Daoy (cell line): ENCODE measurements around the gene USF3. TPM values are rescaled to one million over a fixed set of nuclear protein-coding genes. Genes with fewer than 3 reads are reported as not detected.

ENCODE experiments used
- DNase-seq: peaks from one replicate; pipeline ENCODE4 v3.0.0-alpha.2; 2015; ENCODE audit warnings: low read depth
- total RNA-seq: library from RNA; depleted of rRNA; stranded (reverse); fragments of >200 nt; shearing (Covaris generic); gene quantifications from 2 replicates; pipeline ENCODE4 v1.2.3, GENCODE V29; 2014; rRNA removed

USF3 gene, protein sequence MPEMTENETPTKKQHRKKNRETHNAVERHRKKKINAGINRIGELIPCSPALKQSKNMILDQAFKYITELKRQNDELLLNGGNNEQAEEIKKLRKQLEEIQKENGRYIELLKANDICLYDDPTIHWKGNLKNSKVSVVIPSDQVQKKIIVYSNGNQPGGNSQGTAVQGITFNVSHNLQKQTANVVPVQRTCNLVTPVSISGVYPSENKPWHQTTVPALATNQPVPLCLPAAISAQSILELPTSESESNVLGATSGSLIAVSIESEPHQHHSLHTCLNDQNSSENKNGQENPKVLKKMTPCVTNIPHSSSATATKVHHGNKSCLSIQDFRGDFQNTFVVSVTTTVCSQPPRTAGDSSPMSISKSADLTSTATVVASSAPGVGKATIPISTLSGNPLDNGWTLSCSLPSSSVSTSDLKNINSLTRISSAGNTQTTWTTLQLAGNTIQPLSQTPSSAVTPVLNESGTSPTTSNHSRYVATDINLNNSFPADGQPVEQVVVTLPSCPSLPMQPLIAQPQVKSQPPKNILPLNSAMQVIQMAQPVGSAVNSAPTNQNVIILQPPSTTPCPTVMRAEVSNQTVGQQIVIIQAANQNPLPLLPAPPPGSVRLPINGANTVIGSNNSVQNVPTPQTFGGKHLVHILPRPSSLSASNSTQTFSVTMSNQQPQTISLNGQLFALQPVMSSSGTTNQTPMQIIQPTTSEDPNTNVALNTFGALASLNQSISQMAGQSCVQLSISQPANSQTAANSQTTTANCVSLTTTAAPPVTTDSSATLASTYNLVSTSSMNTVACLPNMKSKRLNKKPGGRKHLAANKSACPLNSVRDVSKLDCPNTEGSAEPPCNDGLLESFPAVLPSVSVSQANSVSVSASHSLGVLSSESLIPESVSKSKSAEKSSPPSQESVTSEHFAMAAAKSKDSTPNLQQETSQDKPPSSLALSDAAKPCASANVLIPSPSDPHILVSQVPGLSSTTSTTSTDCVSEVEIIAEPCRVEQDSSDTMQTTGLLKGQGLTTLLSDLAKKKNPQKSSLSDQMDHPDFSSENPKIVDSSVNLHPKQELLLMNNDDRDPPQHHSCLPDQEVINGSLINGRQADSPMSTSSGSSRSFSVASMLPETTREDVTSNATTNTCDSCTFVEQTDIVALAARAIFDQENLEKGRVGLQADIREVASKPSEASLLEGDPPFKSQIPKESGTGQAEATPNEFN (N-terminal part only)
- total RNA-seq, result 6.3 and 7.7 TPM in 2 replicates

DNA sequence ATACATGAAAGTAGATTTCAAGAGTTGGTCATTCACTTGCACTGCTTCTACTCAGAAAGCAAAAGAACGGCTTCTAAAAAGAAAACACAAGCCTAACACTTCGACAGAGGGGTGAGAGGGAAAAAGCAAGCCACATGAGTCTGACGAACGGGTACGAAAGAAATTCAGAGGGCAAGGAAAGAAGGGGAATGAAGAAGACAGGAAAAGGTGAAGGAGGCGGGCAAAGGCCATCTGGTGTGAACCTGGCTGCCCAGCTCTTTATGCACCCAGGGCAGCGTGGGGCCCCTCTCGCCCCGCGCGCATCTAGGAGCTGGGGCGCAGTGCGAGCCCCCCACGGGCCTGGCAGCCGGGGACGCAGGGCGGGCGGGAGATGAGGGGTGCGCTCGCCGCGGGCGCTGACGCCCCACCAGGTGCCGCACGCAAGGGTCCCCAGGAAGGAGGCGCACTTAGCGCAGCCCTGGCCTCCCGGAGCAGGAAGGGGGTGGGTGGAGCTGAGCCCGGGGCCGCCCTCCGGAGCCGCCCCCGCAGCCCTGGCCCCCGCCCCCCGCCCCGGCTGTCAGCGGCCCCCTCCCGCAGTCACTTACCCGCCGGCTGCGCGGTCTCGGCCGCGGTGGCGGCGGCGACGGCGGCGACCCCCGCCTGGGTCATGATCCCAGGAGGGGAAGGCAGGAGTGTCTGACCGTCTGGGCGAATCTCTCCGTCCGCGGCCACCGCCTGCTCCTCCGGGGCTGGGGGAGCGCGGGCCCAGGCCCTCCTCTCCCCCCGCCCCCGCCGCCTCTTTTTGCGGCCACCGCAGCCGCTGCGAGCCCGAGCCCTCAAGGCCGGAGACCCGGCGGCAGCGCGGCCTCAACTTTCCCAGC, at the start of gene USF3:
Gene USF3 (minus strand): TSS at position 857 of the 860 bp plus-strand sequence. CDS start 21,764 bp downstream, outside the sequence.
- peak; percentile 85 for DNase-seq

DNA sequence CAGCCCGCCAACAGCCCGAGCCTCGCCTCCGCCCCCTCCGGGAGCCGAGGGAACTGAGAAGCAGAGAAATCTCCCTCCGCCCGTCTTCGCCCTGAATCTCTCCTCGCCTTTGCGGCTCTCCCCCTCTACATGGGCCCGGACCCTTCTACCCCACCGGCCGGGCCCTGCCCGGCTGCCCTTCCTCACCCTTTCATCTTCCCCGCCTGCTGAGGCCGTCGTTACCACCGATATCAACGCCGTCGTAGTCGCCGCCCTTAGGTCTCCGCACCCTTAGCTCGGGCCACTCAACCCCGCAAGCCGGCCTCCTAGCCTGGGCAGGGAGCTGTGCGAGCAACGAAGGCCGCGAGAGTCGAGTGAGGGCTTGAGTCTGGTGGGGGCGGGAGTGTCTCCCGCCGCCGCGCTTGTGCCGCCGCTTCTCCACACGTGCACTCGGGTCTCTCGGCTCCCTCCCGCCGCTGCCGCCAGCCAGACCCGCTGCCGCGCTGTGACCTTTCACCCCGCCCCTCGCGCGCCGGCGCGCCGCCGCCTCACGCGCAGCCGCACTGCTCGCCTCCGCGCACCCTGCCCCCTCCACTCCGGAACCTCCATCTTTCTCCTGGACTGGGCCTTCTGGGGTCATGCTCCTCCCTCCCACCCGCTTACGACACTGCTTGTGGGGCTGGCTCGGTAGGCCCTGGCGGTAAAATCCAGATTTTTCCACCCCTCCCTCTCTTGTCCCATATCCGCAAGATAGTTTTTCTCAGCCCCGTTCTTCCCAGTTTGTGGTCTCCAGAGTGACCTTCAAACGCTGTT, 49.5 kb upstream of the USF3 start, which contains the start of gene NAA50:
Gene NAA50 (minus strand): TSS at position 494 of the 792 bp plus-strand sequence. CDS start 300 bp downstream, at position 194.
- peak; percentile 96 for DNase-seq

DNA sequence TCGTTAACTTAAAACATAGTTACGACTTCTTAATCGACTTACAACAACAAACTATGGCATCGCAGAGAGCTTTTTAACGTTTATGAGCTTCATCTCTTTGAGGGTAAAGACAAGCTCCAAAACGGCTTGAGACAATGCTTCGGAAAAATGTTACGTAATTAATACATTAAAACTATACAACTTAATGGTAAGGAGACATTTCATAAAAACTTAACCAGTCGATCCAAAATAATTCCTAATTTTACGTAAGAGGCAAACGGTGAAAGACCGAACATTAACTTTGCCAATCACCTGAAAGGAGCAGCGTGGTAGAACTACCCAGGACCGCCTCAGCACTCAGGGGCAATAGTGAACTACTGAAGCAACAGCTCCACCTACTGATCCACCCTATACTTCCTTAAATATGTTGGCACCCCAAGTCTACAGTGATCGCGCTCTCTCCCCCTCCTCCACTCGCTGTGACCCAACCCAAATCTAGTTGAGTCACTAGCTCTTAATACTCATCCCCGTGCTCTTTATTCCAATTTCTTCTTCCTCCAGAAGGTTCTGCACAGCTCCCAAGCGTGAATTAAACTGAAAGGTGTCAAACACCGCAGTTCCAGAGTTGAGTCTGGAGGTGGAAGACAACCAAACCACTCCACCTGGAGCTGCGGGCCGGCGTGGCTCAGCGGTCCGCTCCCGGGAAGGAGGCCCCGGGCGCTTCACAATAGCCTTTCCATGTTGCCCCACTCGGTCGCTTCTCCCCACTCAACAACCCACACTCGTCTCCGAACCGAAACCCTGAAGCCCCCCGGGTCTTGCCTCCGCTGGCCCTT, 48.7 kb upstream of the USF3 start:
- DNase-seq, result peak; percentile 88

DNA sequence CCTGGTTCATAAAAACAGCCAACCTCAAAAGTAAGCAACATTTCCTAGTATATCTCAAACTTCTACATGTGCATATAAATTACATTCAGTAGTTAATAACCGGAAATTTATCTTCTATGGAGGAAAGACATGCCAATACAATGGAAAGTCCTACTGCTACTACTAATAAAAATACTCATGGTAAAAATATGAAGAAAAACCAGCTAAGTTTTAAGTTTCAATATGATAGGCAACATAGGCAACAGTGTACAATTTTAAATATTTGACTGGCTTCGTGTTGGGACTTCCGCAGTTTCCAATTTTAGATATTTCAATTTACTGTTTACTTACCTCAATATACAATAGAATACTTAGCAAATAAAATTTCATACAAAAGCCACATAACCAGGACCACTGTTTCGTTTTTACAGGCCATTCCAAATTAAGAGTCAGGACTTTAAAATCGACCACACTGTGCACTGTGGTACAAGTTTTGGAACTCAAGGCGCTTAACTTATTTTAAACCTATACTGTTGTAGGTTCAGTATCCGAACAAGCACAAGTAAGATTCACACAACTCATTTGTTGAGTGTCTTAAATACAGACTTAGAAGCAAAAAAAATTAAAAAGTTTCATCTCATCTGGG, 46.7 kb upstream of the USF3 start:
- no peak for DNase-seq

DNA sequence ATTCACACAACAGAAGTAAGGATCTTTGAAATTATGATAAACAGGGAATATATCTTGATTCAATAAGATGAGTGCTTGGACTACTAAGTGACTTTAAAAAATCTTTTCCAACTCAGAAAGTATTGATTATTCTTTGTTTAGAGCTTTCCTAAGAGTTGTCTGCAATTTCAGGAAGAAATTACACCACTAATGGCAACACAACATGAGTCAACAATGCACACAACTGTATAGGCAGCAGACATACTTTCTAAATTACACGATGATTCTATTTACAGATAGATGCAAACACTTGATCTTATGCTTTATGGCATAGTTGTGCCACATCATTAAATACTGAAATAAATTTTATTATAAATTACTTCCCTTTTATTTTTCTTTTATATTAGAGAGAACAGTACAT, 45.2 kb upstream of the USF3 start:
- no peak for DNase-seq

DNA sequence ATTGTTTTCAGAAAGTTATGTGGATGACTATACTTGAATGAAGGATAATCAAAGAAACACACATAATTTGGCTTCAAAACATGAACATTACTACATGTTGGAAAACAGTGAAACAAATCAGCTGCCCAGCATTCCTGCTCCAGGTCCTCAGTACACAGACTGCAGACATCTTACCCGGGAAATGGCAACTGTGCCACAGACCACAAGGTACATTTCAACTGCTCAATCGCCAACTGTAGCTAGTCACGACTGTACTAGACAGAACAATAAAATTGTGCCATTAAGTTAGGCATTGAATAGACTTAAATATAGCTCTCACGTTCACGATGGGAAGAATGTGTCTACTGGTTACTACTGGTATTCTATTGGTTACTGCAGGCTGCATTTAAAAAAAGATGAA, 44.6 kb upstream of the USF3 start:
- DNase-seq, result no peak

DNA sequence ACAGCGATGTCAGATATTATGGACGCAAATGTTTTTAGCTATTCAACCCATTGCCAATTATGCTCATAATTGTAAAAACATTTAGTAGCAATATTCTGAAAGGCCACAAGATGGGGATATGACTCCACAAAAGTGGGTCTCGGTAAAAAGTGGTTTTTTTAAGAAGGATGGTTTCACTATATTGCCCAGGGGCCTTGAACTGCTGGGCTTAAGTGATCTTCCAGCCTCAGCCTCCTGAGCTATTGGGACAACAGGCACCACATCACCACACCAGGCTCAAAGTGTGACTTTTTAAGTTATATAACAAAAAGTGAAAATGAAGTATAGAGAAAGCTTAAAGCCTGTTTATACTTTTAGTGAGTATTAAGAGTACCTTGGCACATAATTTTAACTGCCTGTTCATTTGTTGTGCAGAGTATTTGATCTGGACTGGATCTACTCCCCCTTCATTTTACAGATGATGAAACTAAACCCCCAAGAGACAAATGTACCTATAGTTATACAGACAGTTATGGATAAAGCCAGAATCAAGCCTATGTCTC, 40.2 kb upstream of the USF3 start:
- peak; percentile 37 for DNase-seq

DNA sequence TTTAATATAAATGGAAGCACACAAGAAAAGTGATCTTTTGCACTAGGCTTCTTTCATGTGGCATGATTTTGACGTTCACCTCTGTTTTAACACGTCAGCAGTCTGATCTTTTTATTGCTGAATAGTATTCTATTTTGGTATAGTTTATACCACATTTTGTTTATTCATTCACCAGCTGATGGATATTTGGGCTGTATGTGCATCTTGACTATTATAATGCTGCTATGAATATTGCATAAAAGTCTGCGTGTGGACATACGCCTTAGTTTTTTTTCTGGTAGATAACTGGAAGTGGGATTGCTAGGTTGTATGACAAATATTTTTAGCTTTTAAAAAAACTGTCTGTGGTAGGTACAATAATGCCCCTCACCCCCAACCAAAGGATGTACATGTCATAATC, 35.3 kb upstream of the USF3 start:
- no peak for DNase-seq

DNA sequence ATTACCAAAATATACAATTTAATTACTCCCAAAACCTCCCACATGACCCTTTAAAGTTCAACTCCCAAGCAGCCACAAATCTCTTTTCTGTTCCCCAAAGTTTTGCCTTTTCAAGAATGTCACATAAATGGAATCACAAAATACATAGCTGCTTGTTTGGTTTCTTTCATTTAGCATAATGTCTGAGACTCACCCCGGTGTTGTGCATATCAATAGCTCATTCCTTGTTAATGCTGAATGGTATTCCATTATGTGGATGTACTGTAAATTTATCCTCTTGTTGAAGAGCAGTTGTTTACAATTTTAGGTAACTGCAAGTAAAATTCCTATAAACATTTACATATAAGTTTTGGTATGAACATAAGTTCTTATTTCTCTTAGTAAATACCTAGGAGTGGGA, 34.1 kb upstream of the USF3 start:
- no peak for DNase-seq

DNA sequence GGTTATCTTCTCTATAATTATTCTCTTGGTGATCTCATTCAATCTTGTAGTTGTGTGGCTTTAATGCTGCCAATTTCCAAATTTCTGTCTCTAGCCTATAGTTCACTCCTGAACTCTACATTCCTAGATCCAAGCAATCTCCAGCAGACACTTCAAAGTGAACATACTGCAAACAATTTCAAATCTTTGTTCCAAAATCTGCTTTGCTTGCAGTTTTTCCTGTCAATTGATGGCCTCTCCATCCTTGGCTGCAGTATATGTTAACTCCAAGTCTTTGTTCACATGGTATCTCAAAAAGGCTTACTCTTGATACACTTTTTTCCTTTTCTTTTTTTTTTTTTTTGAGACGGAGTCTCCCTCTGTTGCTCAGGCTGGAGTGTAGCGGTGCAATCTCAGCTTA, 32.2 kb upstream of the USF3 start:
- DNase-seq, result no peak

DNA sequence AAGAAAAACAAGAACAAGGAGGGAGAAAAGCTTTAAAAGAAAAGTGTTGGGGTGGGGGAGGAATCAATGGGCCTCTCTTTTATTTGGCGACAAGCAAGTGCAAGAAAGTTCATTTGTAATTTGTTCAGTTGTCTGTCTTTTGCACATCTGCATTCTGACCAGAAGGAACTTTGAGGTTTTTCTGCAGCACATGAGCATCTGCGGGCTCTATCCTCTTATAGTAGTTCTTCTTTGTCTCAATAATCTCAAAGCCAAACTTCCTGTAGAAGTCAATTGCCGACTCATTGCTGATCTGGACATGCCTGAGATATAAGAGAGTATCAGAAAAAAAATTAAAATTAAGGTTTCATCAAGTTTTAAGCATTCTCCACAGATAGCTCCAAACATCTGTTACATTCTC, 25.2 kb upstream of the USF3 start:
- no peak for DNase-seq

DNA sequence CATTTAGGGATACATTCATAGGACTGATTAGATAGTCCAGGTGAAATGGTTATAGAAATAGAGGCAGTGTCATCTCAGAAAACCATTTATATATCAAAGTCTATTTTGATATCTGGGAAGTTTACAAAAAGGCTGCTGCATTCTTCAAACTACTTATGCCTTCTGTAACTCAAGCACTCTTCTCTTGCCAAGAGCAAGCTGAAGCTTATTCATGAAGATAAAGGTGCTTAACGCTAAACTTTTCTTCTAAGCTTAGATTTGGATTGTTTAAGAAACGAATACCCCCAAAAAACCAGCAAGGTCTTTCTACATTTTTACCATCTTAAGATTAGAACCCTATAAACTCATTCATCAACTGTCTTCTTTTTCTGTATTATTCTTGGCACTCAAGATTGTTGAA, 23.3 kb upstream of the USF3 start:
- no peak for DNase-seq

DNA sequence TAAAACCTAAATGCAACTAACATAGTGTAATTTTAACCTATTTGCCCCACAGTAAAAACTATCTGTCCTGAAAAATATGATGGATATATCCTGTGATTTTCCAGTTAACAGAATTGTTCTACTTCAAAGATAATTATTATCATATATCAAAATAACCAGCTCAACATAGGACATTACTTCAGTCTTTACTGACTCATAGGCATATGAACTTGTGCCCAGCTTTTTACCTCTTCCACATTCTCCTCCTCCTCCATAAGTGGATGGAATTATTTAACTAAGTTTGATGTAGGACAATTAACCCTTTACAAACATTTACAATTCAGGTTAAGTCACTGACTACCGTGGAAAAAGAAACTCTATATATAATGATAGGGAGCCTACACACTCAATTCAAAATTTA, 22.9 kb upstream of the USF3 start:
- no peak for DNase-seq

DNA sequence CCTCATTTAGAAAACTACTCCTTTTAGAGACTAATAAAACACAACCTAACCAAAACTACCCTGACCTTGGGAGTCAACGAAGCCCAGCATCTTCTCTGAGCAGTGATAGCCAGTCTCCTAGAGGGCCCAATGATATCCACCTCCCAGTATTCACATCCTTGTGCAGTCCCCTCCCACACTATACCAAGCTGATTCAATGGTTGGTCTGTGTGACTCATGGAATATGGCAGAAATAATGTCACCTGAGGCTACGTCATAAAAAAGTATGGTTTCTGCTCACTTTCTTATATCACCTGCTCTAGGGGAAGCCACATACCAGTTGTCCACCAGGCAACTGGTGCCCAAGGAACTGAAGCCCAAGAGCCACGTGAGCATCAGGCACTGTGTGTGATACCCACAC, 21.4 kb upstream of the USF3 start:
- no peak for DNase-seq

DNA sequence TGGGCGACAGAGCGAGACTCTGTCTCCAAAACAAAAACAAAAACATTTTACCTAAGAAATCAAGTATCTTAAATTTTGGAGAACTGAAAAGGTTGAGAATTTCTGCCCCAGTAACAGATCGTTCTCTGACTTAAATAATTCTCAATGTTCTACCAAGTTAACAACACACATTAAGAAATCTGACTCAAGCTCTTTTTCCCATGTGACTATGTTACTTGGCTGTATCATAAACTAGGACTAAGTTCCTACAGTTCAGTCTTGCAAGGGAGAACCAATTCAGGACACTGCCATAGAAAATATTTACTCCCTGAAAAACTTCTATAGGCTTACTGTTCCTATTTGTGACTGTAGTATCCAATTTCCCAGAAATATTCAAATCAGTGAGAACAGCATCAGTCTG, 20.9 kb upstream of the USF3 start:
- no peak for DNase-seq

DNA sequence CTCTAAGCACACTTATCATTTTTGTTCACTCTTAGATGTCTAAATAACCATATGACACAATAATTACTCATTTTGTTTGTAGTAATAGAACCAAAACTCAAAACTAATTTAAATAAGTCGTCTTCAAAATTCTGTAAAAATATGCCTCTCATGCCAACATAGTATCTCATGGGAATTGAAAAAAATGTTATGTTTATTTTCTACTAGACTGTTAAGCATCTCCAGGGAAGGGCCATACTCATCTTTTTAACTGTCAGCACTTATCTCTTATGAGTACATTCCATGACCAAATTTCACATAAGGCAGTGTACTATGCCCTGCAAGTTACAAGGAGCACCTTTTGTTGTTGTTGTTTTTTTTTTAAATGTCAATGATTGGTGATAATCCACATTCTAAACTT, 18.3 kb upstream of the USF3 start:
- DNase-seq, result no peak

DNA sequence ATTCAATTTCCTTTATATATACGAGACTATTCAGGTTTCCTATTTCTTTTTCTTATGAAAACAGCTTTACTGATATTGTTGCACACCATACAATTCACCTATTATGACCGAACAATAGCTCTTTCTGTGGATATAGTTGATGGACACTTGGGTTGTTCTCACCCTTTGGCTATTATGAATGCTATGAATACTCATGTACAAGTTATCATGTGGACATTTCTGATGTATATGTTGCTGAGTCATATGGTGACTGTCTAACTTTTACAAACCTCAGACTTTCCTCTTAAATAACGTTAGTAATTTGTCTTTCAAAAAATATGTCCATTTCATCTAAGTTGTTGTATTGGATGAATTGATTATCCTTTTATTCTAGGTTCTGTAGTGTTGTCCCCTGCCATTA, 15.7 kb upstream of the USF3 start:
- no peak for DNase-seq

DNA sequence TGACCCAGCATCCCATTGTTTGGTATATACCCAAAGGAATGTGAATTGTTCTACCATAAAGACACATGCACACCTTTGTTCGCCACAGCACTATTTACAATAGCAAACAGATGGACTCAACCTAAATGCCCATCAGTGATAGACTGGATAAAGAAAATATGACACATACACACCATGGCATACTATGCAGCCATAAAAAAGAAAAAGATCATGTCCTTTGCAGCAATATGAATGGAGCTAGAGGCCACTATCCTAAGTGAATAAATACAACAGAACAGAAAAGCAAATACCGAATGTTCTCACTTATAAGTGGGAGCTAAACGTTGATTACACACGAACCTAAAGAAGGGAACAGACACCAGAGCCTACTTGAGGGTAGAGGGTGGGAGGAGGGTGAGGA, 11.4 kb upstream of the USF3 start:
- no peak for DNase-seq

DNA sequence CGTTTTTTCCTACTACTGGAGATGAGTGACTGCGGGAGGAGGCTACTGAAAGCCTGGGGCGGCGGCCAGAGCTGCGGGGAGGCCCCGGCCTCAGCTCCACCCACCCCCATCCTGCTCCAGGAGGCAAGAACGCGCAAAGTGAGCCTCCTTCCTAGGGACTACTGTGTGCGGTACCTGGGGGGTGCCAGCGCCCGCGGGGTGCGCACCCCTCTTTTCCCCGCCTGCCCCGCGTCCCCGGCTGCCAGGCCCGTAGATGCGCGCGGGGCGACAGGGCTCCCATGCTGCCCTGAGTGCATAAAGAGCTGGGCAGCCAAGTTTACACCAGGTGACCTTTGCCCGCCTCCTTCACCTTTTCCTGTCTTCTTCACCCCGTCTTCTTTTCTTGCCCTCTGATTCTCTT, 2.5 kb upstream of the USF3 start:
- DNase-seq, result no peak
